Dendritic cell treated with granulocyte-macrophage colony-stimulating factor and Interleukin-4, amounts not matched to agents 40 ng/mL and 50 ng/mL, for 4 days (primary cell): ENCODE data around the gene SPAG7.

Experiments
- H3K27ac Mint-ChIP-seq: one replicate; pipeline ENCODE4 v1.8.0; 2022; ENCODE audit warnings: mild to moderate bottlenecking, mixed read lengths
- H3K27me3 Mint-ChIP-seq: one replicate; pipeline ENCODE4 v1.8.0; 2022; ENCODE audit warnings: mild to moderate bottlenecking, mixed read lengths
- H3K36me3 Mint-ChIP-seq: one replicate; pipeline ENCODE4 v1.8.0; 2022; ENCODE audit warnings: low read depth, mixed read lengths
- H3K4me1 Mint-ChIP-seq: one replicate; pipeline ENCODE4 v1.8.0; 2022; ENCODE audit warnings: low read depth, mixed read lengths
- H3K4me3 Mint-ChIP-seq: one replicate; pipeline ENCODE4 v1.8.0; 2022; ENCODE audit warnings: mild to moderate bottlenecking, moderate library complexity, mixed read lengths
- H3K9me3 Mint-ChIP-seq: one replicate; pipeline ENCODE4 v1.8.0; 2022; ENCODE audit warnings: mixed read lengths
- intact Hi-C: fragments of 100-400 bp; cut with micrococcal nuclease; formaldehyde crosslinking; loops from one replicate; pipeline ENCODE4 v1.15.0; 2022

SPAG7 gene

DNA sequence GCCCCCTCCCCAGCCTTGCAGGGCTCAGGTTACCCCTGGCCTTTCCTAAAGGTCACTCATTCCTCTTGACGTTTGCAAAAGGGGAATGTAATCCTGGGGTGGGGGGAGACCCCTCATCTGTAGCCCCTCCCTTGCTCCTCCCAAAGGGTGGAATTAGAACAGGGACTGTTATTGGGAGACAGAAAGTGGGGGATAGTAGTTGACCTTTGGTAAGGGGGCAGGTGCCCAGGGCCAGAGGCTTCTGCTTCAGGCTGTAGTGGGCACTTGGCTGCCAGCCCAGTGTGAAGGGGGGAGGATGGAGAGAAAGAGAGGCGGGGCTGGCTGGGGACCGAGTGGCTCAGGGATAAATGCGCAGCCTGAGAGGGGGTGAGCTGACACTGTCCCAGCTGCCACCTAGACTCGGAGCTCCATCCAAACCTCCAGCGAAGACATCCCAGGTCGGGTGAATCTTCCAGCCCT is 16.8 kb downstream of the SPAG7 start, which contains the start of gene ENO3:
ENO3 (plus strand) TSS at position 374 of the 459 bp plus-strand sequence. CDS start 711 bp downstream, outside the sequence.
- intact Hi-C loops: no loop called here
- H3K4me3 Mint-ChIP-seq: peak within 1 kb of the TSS; percentile 75
- peak within 1 kb of the TSS; percentile 90 for H3K27ac Mint-ChIP-seq
- peaks cover 46% of the 10 kb centered on the region for H3K4me1 Mint-ChIP-seq
- H3K36me3 Mint-ChIP-seq: peaks cover 31% of the 10 kb centered on the region
- no peaks in the 10 kb centered on the region for H3K9me3 Mint-ChIP-seq
- H3K27me3 Mint-ChIP-seq: peaks cover under 1% of the 10 kb centered on the region

DNA sequence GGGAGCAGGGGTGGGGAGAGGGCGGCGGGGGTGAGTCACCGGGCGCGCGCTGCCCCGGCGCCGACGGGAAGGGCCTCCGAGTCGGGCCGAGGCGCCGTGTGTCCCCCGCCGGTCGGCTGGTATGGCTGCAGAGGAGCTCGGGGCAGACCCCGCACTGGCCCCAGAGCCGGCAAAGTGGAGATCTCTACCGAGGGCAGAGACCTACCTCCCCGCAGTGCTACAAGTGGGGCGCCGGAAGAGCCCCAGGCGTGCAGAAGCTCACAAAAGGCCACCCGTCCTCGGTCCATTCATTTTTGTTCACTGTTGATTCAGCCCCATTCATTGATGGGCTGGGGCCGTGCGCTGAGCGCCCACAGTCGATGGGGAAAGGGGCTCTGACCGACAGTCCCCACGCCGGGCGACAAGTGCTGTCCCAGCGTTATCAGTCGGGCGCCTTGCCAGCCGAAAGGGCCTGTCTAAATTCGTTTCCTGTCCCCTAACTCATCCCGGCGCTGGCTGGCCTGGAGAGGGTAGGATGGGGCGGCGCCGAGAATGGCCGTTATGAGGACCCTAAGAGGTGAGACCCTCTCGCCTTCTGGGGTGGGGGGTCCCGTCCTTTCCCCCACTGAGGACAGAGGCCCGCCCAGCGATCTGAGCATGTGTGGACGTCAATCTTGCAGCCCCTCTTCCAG is 17.4 kb downstream of the SPAG7 start:
- H3K27me3 Mint-ChIP-seq: no peaks in the 10 kb centered on the region
- peak overlapping the region; percentile 75 for H3K4me3 Mint-ChIP-seq
- H3K27ac Mint-ChIP-seq: peak overlapping the region; percentile 90
- H3K4me1 Mint-ChIP-seq: peaks cover 49% of the 10 kb centered on the region
- peaks cover 37% of the 10 kb centered on the region for H3K36me3 Mint-ChIP-seq
- no peaks in the 10 kb centered on the region for H3K9me3 Mint-ChIP-seq
- intact Hi-C loops: no loop called here

- Mint-ChIP-seq H3K27me3 (no peaks in the 10 kb centered on the region), H3K4me1 (peaks cover 56% of the 10 kb centered on the region), H3K36me3 (peaks cover 44% of the 10 kb centered on the region)
Measured at GRCh38 chr17:4949321-4950074, 18.1 kb downstream of the SPAG7 start.

GRCh38 chr17:4948931-4949320 is 18.7 kb downstream of the SPAG7 start:
- Mint-ChIP-seq H3K27ac (peak overlapping the region; percentile 90), H3K27me3 (no peaks in the 10 kb centered on the region), H3K4me1 (peaks cover 60% of the 10 kb centered on the region), H3K4me3 (peak overlapping the region; percentile 84), H3K36me3 (peaks cover 50% of the 10 kb centered on the region), H3K9me3 (no peaks in the 10 kb centered on the region)
- intact Hi-C loops: loop anchor here (1.0 to 5.0 kb wide), 4 partner anchors 9 to 42 kb away; partner anchors contain the start of genes CAMTA2, RNF167, SLC25A11 and SPAG7

More at GRCh38 chr17:4949321-4950074, 18.1 kb downstream of the SPAG7 start:
- peak overlapping the region; percentile 90 for H3K27ac Mint-ChIP-seq
- no peaks in the 10 kb centered on the region for H3K9me3 Mint-ChIP-seq
- intact Hi-C loops: loop anchor here (5.0 kb wide), 2 partner anchors 38 to 42 kb away; partner anchors contain the start of gene CAMTA2
- H3K4me3 Mint-ChIP-seq: peak overlapping the region; percentile 84

GRCh38 chr17:4948166-4948930 is 19.3 kb downstream of the SPAG7 start, which contains the start of gene PFN1:
PFN1 (minus strand) TSS chr17:4948530; CDS start chr17:4948394, 136 bp downstream.
- Mint-ChIP-seq H3K36me3 (peaks cover 56% of the 10 kb centered on the region), H3K27ac (peak within 1 kb of the TSS; percentile 90), H3K27me3 (no peaks in the 10 kb centered on the region), H3K9me3 (no peaks in the 10 kb centered on the region), H3K4me3 (peak within 1 kb of the TSS; percentile 84), H3K4me1 (peaks cover 60% of the 10 kb centered on the region)
- intact Hi-C loops: loop anchor here (1.0 to 5.0 kb wide), 4 partner anchors 8 to 41 kb away; partner anchors contain the start of genes CAMTA2, RNF167, SLC25A11 and SPAG7

DNA sequence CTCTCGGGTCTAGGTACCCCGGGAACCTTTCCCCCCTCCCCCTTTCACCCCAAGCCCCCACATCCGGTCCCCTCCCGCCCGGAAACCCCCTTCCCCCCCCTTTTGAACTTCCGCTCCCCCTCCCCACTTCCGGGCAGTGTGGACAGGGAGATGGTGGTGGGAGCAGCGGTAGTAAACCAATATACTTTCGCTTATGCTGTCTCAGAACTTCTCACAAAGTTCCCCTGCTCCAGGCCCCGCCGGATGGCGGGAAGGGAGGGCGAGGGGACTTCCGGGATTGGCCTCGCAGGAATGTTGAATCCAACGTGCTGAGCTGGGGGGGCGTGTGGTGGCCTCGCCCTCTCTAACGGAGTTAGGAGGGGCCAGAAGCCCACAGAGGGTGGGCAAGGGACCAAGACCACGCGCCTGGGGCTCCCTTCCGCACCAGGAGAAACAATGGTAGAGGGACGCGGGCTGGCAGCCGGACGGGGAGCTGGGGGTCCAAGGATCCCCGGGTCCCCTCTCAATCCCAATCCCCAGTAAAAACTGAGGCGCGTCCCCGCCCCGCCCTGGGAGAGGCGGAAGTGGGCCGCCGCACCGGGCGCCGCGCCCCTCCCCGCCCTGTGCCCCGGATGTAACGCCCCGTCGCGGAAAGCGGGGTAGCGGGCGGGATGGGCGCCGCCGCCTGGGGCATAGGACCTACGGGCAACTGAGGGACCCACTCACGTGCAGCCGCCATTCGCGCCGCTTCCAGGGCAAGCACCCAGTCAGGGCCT is 20.0 kb downstream of the SPAG7 start:
- Mint-ChIP-seq H3K27me3 (no peaks in the 10 kb centered on the region), H3K4me3 (peak overlapping the region; percentile 84)
- intact Hi-C loops: loop anchor here (1.0 to 5.0 kb wide), 4 partner anchors 7 to 40 kb away; partner anchors contain the start of genes CAMTA2, RNF167, SLC25A11 and SPAG7

DNA sequence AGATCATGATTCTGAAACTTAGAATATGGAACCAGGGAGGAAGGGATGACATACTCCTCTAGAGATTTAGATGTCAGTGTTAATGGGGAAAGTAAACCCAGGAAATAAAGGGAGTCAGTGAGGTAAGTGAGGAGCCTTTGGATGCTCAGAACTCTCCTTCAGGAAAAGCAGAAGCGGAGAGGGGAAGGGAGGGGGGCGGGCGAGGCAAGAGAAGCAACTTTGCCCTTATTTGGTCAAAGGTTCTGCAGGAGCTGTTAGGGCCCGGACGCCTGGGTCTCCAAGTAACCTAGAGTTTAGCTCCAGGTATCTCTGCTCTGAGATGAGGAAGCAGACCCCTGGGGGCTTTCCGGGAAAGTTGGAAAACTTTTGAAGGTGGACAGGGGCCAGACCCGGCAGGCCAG is 20.6 kb downstream of the SPAG7 start:
- H3K27ac Mint-ChIP-seq: peak overlapping the region; percentile 90
- H3K36me3 Mint-ChIP-seq: peaks cover 69% of the 10 kb centered on the region
- intact Hi-C loops: loop anchor here (5.0 kb wide), 2 partner anchors 40 kb away; partner anchors contain the start of gene CAMTA2
- H3K4me3 Mint-ChIP-seq: peak overlapping the region; percentile 84
- H3K27me3 Mint-ChIP-seq: no peaks in the 10 kb centered on the region
- H3K9me3 Mint-ChIP-seq: no peaks in the 10 kb centered on the region
- H3K4me1 Mint-ChIP-seq: peaks cover 73% of the 10 kb centered on the region

More for the DNA sequence above, 20.0 kb downstream of the SPAG7 start:
- H3K4me1 Mint-ChIP-seq: peaks cover 68% of the 10 kb centered on the region
- peak overlapping the region; percentile 90 for H3K27ac Mint-ChIP-seq
- peaks cover 63% of the 10 kb centered on the region for H3K36me3 Mint-ChIP-seq
- H3K9me3 Mint-ChIP-seq: no peaks in the 10 kb centered on the region

DNA sequence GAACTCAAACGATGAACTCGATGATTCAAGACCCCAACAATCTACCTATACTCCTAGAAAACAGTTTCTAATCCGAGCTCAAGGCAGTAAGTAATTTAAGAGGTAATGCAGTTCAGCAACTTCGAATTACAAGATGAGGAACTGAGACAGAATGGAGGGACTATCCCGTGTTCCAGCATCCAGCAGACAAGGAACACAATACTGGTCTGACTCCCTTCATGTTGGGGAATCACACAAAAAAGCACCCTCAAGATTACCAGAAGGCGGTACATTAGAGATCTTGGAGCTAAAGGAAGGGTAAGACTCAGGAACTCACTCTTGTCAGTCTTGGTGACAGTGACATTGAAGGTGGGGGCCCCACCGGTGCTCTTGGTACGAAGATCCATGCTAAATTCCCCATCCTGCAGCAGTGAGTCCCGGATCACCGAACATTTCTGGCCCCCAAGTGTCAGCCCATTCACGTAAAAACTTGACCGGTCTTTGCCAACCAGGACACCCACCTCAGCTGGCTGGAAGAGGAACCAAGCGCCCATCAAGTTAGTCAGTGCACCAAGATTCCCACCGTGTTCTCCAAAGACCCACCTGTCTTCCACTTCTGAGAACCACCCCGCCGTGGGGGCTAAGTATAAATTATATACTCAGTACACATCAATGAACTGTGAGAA is 21.2 kb downstream of the SPAG7 start:
- H3K9me3 Mint-ChIP-seq: no peaks in the 10 kb centered on the region
- no peaks in the 10 kb centered on the region for H3K27me3 Mint-ChIP-seq
- intact Hi-C loops: loop anchor here (5.0 kb wide), 2 partner anchors 39 to 41 kb away; partner anchors contain the start of gene CAMTA2
- peaks cover 75% of the 10 kb centered on the region for H3K36me3 Mint-ChIP-seq
- peak overlapping the region; percentile 84 for H3K4me3 Mint-ChIP-seq
- H3K4me1 Mint-ChIP-seq: peaks cover 73% of the 10 kb centered on the region
- H3K27ac Mint-ChIP-seq: peak overlapping the region; percentile 90

DNA sequence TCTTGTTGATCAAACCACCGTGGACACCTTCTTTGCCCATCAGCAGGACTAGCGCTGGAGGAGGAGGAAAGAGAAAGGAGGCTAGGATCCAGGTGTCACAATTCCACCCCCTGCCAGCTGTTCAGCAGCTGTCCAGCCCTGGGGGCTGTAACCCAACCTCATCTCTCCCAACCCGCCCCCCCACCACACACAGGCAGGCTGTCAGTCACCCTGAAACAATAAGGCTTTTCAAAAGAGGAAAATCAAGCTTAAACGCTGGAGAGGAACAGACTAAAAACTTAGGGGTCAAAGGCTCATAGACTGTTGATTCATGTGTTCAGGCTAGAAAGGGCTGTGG is 21.7 kb downstream of the SPAG7 start:
- Mint-ChIP-seq H3K27ac (peak overlapping the region; percentile 90), H3K4me1 (peaks cover 73% of the 10 kb centered on the region), H3K9me3 (no peaks in the 10 kb centered on the region), H3K36me3 (peaks cover 80% of the 10 kb centered on the region), H3K4me3 (peak overlapping the region; percentile 84), H3K27me3 (no peaks in the 10 kb centered on the region)
- intact Hi-C loops: loop anchor here (5.0 kb wide), 2 partner anchors 39 to 41 kb away; partner anchors contain the start of gene CAMTA2

DNA sequence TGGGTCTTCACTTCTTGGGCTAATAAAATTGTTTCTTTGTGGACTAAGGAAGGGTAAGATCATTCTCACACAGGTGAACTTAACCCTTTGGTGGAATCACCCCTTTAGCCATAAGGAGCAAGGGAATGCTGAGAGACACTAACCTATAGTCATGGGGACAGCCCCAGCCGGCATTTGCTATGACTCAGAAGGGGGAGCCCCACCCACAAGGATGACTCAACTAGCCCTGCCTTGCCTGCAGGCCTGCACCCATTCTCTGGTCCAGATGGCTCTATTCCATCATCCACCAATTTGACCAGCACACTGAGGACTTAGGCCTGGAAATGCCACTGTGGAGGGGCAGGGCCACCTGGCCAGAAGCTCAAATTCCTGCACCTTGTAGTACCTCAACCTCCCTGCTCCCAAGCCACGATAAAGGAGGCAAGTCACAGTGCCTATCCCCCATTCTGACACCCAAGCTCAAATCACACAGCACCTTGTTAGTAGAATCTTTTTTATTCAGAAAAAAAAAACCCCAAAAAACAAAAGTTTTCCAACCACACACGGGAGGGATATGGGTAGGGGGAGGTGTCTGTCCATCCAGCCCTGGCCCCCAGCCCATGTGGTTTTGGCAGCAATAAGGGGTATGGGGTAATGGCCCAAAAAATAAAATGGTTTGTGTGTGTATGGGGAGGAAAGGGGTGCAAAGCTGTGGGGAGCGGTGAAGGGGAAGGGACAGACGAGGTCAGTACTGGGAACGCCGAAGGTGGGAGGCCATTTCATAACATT is 22.3 kb downstream of the SPAG7 start:
- no peaks in the 10 kb centered on the region for H3K27me3 Mint-ChIP-seq

GRCh38 chr17:4944554-4945175 is 23.0 kb downstream of the SPAG7 start:
- Mint-ChIP-seq H3K4me1 (peaks cover 69% of the 10 kb centered on the region), H3K27me3 (no peaks in the 10 kb centered on the region), H3K27ac (peak overlapping the region; percentile 90), H3K36me3 (peaks cover 91% of the 10 kb centered on the region), H3K4me3 (peak overlapping the region; percentile 84), H3K9me3 (no peaks in the 10 kb centered on the region)
- intact Hi-C loops: loop anchor here (5.0 kb wide), 2 partner anchors 37 to 43 kb away; partner anchors contain the start of gene CAMTA2

More for the DNA sequence above, 22.3 kb downstream of the SPAG7 start:
- H3K27ac Mint-ChIP-seq: peak overlapping the region; percentile 90
- H3K36me3 Mint-ChIP-seq: peaks cover 85% of the 10 kb centered on the region
- peaks cover 72% of the 10 kb centered on the region for H3K4me1 Mint-ChIP-seq
- intact Hi-C loops: loop anchor here (5.0 kb wide), 2 partner anchors 38 to 42 kb away; partner anchors contain the start of gene CAMTA2
- H3K9me3 Mint-ChIP-seq: no peaks in the 10 kb centered on the region
- H3K4me3 Mint-ChIP-seq: peak overlapping the region; percentile 84
